Uterus (tissue), 2 donors: ENCODE measurements around the gene DRC7.

Experiments used
- POLR2A ChIP-seq, 2 donors: fragments of 450-650 bp; IDR thresholded peaks; one replicate each; pipeline ENCODE4 v1.6.1; 2016; ENCODE audit warnings: antibody characterized with exemption in 2 of 2, mild to moderate bottlenecking in 1 of 2, moderate library complexity in 1 of 2
- TF ChIP-seq, protein P1 (sequence below), 4 experiments: fragments of 200-600 bp in 2 of 4; fragments of 450-650 bp in 2 of 4; sonication (generic) in 2 of 4; IDR thresholded peaks; one replicate each; pipeline ENCODE4 v1.5.1; 2016 to 2019; ENCODE audit warnings: antibody characterized with exemption in 4 of 4, mild to moderate bottlenecking in 2 of 4, moderate library complexity in 1 of 4

DNA sequence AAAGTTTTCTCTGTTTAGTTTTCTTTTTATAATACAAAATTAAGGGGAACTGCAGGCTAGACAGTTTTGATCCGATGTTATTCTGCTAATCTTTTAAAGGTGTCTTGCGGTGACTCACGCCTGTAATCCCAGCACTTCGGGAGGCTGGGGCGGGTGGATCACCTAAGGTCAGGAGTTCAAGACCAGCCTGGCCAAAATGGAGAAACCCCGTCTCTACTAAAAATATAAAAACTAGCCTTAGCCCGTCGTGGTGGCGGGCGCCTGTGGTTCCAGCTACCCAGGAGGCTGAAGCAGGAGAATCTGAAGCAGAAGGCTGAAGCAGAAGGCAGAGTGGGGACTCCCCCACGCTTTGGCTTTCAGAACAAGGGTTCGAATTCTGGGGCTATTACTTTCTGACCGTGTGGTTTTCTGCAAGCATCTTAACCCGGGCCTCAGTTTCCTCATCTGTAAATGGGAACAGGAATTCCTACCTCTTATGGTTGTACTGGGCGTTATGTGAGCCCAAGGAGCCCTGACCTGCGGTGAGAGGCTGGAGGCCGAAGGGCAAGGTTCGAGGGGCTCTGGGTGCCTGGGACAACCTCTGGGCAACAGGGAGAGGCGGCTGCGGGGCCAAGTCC is 39.8 kb downstream of the DRC7 start:
- TF ChIP-seq, protein P1, sequence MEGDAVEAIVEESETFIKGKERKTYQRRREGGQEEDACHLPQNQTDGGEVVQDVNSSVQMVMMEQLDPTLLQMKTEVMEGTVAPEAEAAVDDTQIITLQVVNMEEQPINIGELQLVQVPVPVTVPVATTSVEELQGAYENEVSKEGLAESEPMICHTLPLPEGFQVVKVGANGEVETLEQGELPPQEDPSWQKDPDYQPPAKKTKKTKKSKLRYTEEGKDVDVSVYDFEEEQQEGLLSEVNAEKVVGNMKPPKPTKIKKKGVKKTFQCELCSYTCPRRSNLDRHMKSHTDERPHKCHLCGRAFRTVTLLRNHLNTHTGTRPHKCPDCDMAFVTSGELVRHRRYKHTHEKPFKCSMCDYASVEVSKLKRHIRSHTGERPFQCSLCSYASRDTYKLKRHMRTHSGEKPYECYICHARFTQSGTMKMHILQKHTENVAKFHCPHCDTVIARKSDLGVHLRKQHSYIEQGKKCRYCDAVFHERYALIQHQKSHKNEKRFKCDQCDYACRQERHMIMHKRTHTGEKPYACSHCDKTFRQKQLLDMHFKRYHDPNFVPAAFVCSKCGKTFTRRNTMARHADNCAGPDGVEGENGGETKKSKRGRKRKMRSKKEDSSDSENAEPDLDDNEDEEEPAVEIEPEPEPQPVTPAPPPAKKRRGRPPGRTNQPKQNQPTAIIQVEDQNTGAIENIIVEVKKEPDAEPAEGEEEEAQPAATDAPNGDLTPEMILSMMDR (IDR thresholded peaks at IDR 0.05): no peak
- no peak for TF ChIP-seq POLR2A (IDR thresholded peaks at IDR 0.05)
